NCI-H460 (cell line): ENCODE results near the gene EHF. TPM values are rescaled to one million over a fixed set of nuclear protein-coding genes. Genes with fewer than 3 reads are reported as not detected.
"Not testable (repeated sequence)": the region's sequence is repeated elsewhere in the genome, so short reads cannot be mapped to it uniquely, and the experiment has no call there.

ENCODE experiments used
- DNase-seq: peaks from one replicate; pipeline ENCODE4 v3.0.0-alpha.2; 2016; ENCODE audit warnings: low read depth; ENCODE audit errors: extremely low read depth
- total RNA-seq: library from RNA; depleted of rRNA; stranded (reverse); fragments of >200 nt; shearing (Covaris generic); gene quantifications from 2 replicates; pipeline ENCODE4 v1.2.3, GENCODE V29; 2014

EHF gene
- total RNA-seq, 1 experiment from 2014 or later, result 0.10 TPM

DNA sequence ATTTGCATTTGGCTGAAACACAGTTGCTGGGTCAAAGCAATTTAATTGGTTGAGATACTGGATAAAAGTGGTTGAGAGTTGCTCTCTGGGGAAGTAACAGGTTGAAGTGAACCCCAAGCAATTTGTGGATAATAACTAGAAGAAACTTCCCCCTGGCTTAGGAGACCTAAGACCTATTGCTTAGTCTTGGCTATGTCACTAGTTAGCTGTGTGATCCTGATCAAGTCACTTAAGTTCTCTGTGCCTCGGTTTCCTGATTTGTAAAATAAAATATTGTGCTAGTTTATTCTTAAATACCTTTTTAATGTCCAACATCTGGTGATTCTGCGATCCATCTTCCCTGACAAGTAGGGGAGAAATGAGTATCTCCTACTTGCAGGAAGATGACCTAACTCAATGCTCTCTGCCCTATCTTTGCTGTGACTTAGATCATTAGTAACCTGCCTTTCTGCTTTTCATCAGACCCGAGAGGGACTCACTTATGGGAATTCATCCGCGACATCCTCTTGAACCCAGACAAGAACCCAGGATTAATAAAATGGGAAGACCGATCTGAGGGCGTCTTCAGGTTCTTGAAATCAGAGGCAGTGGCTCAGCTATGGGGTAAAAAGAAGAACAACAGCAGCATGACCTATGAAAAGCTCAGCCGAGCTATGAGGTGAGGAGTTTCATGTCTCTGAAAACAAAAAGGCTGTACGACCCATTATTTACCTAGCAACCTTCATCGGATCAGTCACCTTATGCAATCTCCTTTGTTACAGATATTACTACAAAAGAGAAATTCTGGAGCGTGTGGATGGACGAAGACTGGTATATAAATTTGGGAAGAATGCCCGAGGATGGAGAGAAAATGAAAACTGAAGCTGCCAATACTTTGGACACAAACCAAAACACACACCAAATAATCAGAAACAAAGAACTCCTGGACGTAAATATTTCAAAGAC is 37.5 kb downstream of the EHF start:
- DNase-seq, result no peak

DNA sequence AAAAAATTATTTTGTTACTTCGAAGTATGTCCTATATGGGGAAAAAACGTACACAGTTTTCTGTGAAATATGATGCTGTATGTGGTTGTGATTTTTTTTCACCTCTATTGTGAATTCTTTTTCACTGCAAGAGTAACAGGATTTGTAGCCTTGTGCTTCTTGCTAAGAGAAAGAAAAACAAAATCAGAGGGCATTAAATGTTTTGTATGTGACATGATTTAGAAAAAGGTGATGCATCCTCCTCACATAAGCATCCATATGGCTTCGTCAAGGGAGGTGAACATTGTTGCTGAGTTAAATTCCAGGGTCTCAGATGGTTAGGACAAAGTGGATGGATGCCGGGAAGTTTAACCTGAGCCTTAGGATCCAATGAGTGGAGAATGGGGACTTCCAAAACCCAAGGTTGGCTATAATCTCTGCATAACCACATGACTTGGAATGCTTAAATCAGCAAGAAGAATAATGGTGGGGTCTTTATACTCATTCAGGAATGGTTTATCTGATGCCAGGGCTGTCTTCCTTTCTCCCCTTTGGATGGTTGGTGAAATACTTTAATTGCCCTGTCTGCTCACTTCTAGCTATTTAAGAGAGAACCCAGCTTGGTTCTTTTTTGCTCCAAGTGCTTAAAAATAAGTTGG is 38.3 kb downstream of the EHF start:
- no peak for DNase-seq

DNA sequence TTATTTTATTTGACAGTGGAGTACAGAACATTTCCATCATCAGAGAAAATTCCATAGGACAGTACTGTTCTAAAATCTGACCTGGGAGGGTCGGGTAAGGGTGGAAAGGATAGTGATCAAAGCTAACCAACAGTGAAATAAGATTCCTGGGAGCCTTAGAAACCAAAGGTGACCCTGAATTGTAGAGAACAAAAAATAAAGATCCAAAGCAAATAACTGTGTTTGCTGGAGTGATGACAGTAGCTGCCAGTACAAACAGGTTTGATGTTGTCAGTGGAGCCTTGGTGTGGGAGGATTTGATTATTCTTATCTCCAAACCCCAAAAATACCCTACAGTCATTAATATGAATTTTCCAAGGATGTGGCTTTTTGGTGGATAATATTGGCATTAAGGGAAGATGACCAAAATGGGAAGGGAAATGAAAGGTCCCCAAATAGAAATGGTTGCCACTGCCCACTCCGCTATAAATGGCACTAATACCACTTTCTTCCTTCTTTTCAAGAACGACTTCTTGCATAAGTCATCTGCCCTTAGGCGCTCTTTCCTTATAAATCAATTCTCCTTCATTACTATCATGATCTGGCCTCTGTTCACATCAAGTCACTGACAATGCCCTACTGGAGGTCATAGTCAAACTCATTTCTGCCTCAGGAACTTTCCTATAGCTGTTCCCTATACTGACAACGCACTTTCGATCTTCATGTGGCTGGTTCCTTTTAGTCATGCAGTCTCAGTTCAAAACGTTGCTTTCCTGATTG is 44.4 kb downstream of the EHF start:
- DNase-seq, result no peak

DNA sequence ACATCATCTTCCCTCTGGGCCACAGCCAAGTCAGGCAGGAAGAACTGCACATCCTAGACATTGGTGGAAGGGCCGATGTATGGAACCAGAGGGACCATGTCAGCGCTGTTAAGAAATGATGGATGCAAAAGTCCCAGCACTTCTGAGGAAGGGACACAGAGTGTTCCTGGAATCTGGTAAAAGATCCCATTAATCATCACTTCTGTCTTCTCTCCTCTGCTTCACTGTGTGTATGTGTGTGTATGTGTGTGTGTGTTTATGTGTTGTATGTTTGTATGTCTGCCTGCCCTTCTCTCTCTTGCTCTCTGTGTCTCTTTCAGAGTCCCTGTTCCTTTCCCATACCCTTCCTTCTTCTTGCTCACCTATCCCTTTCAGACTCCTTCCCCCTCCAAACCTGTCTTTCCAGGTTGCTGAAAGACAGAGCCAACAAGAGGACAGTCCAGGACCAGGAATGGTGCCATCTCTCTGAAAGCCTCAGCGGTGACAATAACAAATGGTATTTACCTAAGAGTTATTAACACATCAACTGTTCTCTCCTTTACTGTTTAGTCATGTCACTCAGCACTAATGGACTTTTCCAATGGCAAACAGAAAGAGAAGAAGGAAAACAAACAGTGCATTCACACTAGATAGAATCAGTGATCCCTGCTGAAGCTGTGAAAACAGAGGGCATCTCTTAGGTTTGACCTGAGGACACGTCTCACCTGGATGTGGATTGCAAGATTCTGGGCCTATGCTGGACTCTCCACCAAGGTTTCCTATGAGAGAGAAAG is 47.1 kb downstream of the EHF start:
- no peak for DNase-seq

DNA sequence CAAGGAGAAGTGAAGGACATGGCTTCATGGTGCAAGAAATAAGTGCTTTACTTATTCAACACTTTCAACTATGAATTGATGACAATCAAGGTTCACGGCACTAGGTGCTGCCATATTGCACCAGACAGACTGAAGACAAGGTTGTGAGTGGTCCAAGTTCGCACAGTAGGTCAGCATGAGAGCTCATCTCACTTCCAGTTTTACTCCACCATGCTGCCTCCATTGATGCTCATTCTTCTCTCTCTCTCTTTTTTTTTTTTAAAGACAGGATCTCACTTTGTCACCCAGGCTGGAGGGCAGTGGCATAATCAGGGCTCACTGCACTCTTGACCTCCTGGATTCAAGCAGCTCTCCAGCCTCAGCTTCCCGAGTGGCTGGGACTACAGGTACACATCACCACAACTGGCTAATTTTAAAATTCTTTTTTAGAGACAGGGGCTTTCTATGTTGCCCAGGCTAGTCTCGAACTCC is 47.7 kb downstream of the EHF start:
- no peak for DNase-seq

DNA sequence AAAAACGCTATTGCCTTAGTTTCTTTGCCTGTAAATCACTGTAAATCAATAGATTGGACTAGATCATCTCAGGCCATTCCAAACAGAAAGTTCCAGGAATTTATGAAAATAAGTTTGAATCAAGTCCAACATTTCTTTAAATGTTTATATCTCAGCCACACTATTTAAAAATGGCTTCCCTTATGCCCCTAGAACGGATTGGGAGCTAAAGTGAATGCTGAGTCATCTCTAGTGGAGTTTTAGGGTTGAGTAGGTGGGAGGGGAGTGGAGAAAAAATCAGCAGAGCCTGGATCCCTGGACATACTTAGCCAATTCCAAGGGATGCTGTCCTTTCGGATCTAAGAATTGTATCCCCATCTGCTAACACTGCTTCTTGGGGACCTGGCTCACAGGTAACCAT is 48.6 kb downstream of the EHF start:
- DNase-seq, result no peak

DNA sequence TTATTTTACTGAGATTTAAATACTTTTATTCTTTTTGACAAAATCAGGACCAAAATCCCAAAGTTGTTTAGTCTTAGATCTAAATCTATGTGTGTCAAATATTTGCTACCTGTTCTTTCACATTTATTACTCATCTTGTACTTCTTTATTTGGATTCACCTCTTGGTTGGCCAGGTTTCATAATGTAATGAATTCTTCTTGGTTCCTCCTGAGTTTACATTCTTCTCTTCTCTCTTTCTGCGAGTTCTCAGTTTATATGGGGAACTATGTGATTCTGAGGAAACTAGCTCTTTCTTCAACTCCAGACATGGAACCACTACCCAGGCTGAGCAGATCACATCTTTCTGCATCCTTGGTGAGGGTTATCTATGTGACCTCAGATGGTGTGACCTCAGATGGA is 50.2 kb downstream of the EHF start:
- DNase-seq, result no peak

DNA sequence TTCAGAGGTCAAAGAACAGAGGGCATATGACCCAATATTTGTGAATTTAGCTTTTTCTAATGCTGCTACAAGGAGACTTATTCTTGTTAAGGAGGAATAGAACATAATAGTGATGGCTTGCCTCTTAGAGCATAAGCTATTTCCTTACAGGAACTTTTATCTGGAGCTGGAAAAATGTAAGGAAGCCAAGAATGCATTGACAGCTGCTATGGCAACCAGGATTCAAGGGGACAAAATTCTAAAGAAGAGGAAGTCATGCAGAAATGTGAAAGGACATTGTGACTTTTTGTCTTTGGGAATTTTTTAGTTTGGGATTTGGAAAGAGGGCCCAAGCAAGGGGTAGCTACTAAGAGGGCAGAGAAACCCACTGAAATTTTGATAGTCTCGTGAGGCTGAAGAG is 51.1 kb downstream of the EHF start:
- no peak for DNase-seq

DNA sequence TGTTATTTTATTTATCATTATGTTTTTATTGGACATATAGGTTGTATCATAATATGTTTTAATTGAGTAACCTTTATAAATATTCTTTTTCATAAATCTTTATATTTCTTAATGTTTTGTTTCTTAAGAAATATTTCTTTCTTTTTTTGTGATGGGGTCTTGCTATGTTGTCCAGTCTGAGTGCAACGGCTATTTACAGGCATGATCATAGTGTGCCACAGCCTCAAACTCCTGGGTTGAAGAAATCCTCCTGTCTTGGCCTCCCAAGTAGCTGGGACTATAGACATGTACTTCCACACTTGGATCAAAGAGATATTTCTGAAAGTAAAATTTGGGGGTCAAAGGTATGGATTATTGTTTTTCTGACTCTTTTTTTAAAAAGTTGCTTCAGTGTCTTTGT is 53.1 kb downstream of the EHF start:
- no peak for DNase-seq

DNA sequence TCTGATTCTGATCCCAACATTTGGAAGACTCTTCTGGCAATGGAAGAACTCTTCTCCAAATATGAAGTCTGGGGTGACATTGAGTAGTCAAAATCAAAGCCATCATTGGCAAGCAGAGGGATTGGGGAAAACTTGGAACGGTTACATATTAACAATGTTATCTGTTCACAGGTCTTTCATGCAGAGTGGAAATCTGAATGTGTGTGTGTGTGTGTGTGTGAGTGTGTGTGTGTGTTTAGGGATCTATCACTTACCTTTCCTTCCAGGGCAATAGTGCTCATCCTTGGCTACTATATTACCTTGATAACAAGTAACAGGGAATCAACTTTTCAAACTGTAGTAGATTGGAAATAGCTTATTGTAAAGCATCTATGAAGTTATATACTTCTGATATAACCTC is 55.3 kb downstream of the EHF start:
- DNase-seq, result no peak

DNA sequence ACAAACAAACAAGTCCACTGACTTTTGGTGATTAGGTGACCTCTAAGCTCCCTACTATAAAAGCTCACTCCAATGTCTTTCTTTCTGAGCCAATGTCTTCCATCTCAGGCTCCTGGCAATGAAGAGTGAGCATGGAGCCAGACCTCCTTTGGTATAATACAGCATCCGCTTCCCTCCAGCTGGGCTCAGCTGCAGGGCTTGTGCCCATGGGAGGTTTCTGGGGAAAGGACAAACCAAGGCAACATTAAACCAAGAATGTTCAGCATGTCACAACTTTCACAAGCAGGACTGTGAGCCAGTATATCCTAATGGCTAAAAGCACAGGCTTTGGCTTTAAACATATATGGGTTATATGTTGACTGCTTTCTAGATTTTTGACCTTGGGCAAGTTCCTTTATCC is 58.8 kb downstream of the EHF start:
- no peak for DNase-seq

DNA sequence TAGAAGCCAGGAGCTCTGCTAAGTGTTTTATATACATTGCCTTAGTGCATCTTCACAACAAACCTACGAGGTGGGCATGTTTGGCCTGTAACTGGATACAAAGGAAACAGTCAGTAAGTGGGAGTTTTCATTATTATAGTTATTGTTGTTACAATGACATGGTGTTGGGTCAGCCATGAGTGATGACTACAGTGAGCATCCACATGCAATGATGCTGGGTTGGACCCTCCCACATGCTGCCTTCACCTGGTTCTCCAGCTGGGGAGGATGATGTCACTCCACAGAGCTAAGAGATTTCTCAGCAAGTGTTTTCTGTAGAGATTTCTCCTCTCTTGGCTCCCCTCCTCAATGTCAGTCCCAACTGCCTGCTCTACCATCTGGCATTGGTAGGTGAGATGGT is 59.3 kb downstream of the EHF start:
- no peak for DNase-seq

DNA sequence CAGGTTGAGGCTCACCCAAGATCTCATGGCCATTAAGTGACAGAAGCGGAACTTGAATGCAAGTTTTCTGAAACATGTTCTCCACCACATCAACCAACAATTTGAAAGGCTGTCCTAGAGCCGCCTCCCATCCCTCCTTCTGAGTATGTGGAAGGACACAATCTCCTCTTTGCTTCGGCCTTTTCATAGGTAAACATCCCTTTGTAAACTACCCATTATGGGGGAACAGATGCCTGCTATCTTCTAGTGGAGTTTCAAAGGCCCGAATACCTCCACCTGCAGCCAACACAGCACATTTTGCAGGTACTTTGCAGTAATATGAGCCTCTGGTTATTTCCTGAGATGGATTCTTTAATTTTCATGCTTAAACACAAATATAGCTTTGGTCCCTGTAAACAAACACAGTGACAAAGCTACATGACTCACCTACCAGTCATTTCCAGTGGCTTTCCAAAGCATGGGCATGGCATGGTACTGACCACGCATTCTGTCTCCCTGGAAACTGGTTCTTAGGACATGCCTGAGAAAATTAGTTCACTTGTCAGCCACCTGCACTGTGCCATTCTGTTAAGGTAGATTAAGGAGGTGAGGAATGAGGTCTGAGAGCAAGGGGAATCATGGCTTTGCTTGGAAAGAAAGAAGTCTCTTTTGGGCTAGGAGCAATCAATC is 60.2 kb downstream of the EHF start:
- DNase-seq, result peak; percentile 82

DNA sequence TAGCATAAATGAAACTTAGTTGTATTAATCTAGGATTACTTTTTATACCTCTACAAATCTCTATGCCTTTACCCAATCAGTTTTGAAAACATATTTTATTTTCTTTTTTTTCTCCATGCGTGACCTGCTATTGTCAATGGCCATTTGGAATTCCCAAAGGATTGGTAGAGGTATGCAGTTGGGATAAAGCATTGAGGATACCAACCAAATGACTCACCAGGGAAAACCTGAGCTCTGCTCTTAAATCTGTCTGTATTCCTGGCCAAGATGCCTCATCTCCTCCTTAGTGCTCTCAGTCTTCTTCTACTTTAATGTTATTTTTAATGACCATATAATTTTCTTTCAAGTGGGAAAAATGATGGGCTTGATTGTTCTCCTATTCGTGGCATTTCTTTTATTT is 61.9 kb downstream of the EHF start:
- no peak for DNase-seq

DNA sequence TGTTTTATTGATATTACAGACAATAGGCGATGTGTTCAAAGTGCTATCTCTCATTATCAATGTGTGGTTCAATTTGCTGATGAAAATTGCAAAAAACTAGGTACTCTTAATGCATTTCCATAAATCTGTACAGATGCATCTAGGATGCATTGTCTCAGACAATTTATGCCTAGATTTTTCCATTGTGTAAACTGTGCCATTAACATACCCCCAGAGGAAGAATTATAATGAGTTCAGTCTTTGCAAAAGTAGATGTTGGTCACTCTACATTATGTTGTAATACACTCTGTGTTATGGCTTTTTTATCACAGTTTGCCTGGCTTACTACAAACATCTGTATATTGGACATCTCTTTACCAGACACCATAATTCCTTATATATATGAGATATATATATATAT is 62.5 kb downstream of the EHF start:
- no peak for DNase-seq

DNA sequence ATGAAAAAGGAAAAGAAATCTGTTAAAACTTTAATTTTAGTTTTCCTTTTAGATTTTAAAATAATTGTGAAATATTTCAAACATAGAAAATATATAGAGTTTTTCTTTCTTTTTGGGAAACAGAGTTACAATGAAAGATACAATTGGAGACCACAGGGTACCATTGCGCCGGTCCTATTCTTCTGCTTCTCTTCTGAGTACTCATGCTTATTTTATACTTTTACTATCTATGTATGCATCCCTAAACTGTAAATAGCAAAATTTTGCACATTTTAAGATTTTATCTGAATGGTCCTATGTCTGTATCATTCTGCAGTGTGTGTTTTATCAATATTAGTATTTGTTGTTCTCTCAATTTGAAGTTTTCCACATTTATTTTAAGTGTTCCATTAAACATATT is 65.0 kb downstream of the EHF start:
- no peak for DNase-seq

DNA sequence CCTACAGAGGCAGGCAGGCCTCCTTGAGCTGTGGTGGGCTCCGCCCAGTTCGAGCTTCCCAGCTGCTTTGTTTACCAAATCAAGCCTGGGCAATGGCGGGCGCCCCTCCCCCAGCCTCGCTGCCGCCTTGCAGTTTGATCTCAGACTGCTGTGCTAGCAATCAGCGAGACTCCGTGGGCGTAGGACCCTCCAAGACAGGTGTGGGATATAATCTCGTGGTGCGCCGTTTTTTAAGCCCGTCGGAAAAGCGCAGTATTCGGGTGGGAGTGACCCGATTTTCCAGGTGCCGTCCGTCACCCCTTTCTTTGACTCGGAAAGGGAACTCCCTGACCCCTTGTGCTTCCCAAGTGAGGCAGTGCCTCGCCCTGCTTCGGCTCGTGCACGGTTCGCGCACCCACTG is 71.4 kb downstream of the EHF start:
- DNase-seq, result not testable (repeated sequence)

DNA sequence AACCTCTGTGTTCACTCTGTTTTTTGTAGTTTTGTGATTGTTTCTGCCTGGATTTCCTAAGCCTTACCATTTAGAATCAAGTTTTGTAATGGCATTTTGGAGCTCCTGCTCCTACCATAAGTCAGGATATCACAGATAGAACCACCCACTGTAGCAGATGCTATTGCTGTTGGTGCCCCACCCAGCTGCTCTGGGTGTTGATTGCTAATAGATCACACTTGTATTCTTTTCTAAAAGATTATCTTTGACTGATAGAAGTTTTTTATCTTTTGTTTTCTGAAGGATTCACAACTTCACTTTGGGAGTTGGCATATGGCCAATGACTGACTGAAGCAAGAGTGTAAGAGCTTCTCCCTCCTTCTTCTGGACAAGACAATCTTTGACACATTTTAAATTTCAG is 76.0 kb downstream of the EHF start:
- no peak for DNase-seq

DNA sequence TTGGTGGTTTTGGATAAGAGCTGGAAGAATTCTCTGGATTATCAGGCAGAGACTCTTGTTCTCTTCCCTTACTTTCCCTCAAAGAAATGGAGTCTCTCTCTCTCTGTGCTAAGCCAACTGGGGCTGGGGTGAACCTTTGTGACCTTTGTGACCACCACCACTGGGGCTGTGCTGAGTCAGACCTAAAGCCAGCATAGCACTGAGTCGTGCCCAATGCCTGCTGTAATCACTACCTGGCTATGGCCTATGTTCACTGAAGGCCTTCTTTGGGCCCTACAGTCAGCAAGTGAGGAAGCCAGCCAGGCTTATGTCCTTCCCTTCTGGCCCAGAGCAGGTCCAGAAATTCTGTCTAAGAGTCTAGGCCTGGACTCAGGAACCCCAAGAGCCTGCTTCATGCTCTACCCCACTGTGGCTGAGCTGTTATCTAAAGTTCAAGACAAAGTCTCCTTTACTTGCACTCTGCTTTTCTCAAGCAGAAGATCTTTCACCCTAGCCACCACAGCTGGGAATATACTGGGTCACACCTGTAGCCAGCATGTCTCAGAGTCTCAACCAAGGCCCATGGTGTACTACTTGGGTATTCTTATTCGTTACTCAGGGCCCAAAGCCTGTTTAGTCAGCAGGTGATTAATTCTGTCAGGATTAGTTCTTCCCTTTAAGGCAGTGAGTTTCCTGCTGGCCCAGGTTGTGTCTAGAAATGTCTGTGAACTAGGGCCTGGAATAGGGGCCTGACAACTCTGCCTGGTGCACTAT is 86.0 kb downstream of the EHF start:
- DNase-seq, result no peak
